ENCODE measurements around the gene RIPK4.
"Not testable (repeated sequence)": the region's sequence is repeated elsewhere in the genome, so short reads cannot be mapped to it uniquely, and the experiment has no call there.

RIPK4 gene

DNA sequence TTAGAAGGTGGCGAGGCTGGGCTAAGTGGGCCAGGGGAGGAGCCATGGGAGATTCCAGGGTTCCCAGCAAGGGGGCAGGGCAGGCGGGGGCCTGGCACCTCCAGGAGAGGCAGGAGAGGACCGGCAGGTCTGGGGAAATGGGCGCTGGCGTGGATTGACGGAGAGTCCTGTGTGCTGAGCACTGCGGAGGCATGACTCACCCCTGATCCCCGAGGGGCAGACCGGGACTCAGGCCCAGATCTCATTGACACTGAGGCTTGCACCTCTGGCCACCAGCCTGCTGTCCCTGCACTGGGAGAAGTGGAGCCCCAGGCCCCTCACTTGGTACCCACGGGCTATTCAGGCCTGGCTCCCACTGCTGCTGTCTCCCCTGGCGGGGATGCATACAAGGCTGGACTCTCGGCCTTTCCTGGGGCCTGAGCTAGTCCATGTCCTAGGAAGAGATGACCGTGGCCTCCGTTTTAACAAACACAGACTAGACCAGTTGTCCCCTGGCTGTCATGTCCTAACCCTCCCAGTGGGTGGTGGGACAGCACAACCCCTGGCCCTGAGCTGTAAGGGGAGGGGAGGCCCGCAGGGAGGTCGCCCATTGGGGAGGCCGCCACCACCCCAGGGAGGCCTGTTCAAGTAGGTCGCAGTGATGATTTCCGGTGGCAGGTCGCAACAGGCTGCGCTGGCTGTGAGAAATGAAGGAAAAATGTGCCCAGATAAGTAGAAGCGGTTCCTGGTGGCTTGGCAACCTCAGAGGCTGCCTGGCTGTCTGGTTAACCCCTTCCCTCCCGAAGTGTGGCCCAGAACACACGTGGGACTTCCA lies 39.7 kb downstream of the RIPK4 start:
- H3K4me3 Mint-ChIP-seq = no peak overlapping the region
- H3K9me3 Mint-ChIP-seq = peaks cover 0 to 10% of the 10 kb centered on the region in 2 donors
- no peak for ATAC-seq
- no peak for DNase-seq
- H3K27me3 Mint-ChIP-seq = peaks cover 76% of the 10 kb centered on the region
- peak overlapping the region in 1 of 2 donors; percentile 7 for H3K27ac Mint-ChIP-seq
- peaks cover 10% of the 10 kb centered on the region for H3K4me1 Mint-ChIP-seq

DNA sequence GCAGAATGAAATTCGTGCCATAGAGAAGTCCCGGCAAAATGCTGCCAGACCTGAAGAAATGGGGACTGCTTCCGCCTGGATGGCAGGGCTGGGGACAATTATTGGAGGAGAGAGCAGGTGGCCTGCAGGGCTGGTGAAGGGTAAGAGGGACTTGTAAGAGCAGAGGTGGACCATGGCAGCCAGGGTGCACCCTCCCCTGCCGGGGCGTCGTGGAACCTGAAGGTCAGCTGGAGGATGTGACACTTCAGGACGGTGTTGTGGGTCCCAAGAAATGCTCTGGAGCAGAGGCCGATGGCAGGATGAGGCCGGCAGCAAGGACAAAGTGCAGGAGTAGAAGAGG lies 40.3 kb downstream of the RIPK4 start:
- DNase-seq (no peak), ATAC-seq (no peak)
- Mint-ChIP-seq H3K9me3 (peaks cover 0 to 4% of the 10 kb centered on the region in 2 donors), H3K27me3 (peaks cover 81% of the 10 kb centered on the region), H3K4me1 (peaks cover 10% of the 10 kb centered on the region), H3K27ac (peak overlapping the region in 1 of 2 donors; percentile 19), H3K4me3 (no peak overlapping the region)

DNA sequence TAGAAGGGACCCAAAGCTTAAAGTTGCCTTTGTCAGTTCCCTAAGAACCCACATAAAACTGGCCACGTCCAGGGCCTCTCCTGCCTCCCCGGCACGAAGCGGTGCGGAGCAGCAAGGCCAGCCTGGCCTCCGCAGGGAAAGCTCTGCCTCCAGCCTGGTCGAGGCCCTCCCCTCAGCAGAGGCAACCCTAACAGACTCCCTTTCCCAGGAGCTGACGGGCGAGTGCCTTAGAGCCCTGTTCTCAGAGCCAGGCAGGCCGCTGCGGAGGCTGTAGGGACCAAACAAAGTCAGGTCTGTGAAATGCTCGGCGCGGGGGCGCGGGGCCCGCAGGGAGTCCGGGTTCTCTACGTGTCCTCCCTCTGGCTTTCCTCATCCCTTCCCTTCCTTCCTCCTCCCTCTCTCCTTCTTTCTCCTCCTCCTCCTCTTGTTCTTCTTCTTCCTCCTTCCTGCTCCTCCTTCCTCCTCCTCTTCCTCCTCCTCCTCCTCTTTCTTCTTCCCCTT lies 40.7 kb downstream of the RIPK4 start:
- Mint-ChIP-seq H3K27me3 (peaks cover 76% of the 10 kb centered on the region), H3K4me3 (no peak overlapping the region), H3K9me3 (no peaks in the 10 kb centered on the region), H3K4me1 (peaks cover 10% of the 10 kb centered on the region), H3K27ac (no peak overlapping the region)
- ATAC-seq = no peak
- DNase-seq = no peak

DNA sequence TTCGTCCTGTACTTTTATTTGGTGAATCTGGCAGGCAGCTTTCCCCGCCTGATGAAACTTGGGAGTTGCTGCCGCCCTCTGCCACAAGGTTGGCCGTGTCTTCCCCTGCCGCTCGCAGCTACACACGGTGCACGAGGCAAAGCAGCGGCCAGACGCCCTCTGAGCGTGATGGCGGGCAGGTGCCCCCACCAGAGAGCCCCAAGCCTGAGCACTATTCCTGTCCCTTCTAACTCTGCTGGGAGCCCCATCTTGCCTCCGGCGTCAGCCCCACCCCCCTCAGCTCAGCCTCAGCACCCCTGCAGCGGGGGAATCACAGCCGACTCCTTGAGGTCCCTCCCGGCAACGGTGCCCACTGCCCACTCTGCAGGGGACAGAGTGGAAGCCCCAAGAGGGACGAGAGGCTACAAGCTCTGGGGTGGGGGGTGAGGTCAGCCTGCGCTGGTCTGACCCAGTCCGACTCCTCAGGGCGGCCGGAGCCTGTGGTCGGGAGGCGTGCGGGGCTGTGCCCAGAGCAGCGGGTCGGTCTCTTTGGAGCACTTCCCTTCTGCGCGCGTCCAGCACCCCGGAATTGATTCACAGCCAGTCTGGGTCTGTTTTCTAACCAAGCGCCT lies 41.3 kb downstream of the RIPK4 start:
- Mint-ChIP-seq H3K9me3 (no peaks in the 10 kb centered on the region), H3K4me3 (peak overlapping the region; percentile 22 to 64), H3K27me3 (peaks cover 71% of the 10 kb centered on the region), H3K4me1 (peaks cover 10% of the 10 kb centered on the region), H3K27ac (no peak overlapping the region)
- DNase-seq (no peak), ATAC-seq (peak; percentile 35)

DNA sequence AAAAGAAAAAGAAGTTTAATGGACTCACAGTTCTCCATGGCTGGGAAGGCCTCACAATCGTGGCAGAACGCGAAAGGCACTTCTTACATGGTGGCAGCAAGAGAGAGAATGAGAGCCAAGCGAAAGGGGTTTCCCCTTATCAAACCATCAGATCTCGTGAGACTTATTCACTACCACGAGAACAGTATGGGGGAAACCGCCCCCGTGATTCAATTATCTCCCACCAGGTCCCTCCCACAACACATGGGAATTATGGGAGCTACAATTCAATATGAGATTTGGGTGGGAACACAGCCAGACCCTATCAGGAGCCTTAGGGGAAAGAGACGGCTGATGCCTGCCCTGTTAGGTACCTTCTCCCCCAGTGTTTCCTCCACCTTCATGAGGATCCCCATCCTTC lies 43.0 kb downstream of the RIPK4 start:
- H3K4me1 Mint-ChIP-seq, H3K27ac Mint-ChIP-seq, ATAC-seq, DNase-seq, H3K4me3 Mint-ChIP-seq, H3K9me3 Mint-ChIP-seq: not testable (repeated sequence)
- peaks cover 71% of the 10 kb centered on the region for H3K27me3 Mint-ChIP-seq

DNA sequence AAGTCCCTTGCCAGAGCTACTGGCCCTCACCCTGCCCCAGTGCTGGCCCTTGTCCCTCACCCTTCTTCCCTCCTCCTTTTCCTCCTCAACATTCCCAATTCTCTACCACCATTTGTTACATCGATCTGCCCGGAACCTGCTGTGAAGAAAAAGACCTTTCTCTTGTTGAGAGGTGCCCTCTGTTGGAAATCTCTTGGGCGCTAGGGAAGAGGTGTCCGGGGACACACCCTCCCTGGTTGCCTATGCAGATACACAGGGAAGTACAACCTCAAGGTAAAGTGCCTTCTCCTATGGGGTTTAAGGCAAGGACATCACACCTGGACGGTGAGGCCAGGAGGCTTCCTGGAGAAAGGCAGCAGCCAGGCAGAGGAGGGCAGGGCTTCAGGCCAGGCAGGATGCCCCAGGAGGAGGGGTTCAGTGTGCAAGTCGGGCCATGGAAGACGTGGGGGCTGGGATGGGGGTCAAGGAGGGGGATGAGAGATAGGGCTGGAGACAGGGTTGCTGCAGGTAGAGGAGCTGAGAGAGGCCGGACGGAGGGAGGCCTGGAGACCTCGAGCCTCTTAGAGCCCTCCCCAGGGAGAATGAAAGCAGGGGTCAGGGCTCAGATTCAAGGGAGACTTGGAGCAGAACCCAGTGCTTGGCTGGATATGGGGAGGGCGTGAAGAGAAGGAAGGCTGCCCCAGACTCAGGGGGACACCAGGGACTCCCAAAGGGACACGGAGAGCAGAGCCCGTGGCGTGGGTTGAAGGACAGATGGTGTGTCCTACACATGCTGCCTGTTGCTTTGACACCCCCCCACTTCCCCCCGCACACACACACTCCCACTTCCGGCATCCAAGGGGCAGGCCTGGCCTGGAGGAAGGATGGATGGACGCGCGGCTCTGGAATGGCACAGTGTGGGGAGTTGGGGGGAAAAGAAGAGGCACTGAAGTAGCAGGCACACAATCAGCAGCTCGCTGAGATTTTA lies 44.5 kb downstream of the RIPK4 start:
- Mint-ChIP-seq H3K27me3 (peaks cover 56% of the 10 kb centered on the region), H3K27ac (peak overlapping the region in 1 of 2 donors; percentile 30), H3K4me1 (peaks cover 17% of the 10 kb centered on the region), H3K4me3 (no peak overlapping the region), H3K9me3 (no peaks in the 10 kb centered on the region)
- ATAC-seq = no peak
- DNase-seq = no peak

DNA sequence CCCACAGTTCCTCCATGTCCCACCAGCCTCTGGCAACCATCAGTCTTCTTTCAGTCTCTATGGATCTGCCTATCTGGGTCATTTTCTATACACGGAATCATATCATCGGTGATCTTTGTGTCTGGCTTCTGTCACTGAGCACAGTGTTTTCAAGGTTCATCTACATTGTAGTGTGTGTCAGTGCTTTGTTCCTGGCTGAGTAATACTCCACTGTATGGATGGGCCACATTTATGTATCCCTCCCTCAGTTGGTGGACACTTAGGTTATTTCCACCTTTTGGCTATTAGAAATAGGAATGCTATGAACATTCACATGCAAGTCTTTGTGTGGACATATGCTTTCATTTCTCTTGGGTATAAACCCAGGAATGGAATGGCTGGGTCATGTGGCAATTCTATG lies 46.6 kb downstream of the RIPK4 start:
- Mint-ChIP-seq H3K4me1 (peaks cover 16% of the 10 kb centered on the region), H3K27me3 (peaks cover 48% of the 10 kb centered on the region), H3K4me3 (no peak overlapping the region), H3K9me3 (no peaks in the 10 kb centered on the region), H3K27ac (no peak overlapping the region)
- DNase-seq (no peak), ATAC-seq (no peak)

DNA sequence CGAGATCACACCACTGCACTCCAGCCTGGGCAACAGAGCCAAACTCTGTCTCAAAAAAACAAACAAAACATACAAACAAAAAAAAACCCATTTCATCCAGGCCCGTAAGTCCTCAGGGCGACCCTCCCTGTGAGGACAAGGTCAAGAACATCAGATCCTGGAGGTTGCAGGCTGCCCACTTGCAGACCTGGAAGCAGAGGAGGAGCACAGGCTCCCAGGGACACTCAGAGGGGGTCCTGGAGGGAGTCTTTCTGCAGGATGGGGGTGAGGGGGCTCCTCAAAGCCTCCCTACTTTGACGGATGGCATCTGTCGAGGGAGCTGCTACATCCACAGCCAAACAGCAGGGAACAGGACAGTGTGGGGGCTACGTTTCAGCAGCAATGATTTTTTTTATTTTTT lies 47.2 kb downstream of the RIPK4 start:
- Mint-ChIP-seq H3K4me1 (peaks cover 14% of the 10 kb centered on the region), H3K9me3 (no peaks in the 10 kb centered on the region), H3K27ac (no peak overlapping the region), H3K27me3 (peaks cover 49% of the 10 kb centered on the region), H3K4me3 (no peak overlapping the region)
- DNase-seq (no peak), ATAC-seq (no peak)

DNA sequence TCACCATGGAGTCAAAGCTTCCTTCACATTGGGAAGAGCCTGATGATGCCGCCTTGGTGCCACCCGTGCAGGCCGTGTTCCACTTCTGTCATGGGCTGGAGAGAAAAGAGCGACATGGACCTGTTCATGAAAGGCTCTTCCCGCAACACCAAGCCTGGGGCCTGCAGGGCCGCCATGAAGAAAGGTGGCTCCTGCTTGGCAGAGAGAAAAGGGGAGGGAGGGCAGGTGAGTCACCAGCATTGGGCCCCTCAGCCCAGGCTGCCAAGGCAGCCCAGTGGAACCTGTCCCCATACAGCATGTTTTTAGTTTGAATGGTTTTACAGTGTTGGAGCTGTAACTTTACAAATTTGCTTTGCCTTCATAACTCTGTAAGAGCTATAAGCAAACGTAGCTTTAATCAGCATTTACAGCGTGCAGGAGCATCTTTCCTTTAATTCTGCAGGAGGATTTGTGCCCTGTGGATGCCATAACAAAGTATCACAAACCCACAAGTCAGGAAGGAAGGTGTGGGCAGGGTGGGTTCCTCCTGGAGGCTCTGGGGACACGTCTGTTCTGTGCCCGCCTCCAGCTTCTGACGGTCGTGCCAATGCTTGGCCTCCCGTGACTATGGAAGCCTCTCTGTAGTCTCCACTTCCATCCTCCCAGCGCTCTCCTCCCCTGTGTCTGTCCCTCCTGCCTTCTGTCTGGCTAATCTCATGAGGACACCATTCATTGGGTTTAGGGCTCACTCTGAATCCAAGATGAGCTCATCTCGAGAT lies 49.1 kb downstream of the RIPK4 start:
- ATAC-seq = no peak

DNA sequence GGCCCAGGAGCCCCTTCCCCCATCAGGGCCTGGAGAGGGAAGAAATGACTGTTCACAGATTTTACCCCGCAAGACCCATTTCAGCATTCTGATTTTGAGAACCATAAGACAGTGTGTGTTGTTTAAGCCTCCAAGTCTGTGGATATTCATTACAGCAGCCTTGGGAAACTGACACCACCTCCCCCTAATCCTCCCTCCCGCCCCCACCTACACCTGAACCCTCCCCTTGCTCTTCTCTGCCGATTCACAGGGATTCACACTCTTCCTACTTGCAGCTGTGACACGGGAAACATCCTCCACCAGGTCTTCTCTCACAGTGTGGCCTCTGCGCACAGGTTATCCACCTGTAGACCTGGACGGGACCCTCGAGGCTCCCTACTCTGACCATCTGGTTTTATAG lies 50.1 kb downstream of the RIPK4 start:
- Mint-ChIP-seq H3K27me3 (peaks cover 49% of the 10 kb centered on the region), H3K4me3 (no peak overlapping the region), H3K27ac (peak overlapping the region in 1 of 2 donors; percentile 13), H3K4me1 (peaks cover 14% of the 10 kb centered on the region), H3K9me3 (no peaks in the 10 kb centered on the region)
- DNase-seq (no peak), ATAC-seq (no peak)

More for the DNA sequence above, 49.1 kb downstream of the RIPK4 start:
- DNase-seq = no peak
- peaks cover 14% of the 10 kb centered on the region for H3K4me1 Mint-ChIP-seq
- no peaks in the 10 kb centered on the region for H3K9me3 Mint-ChIP-seq
- H3K27me3 Mint-ChIP-seq = peaks cover 49% of the 10 kb centered on the region
- H3K27ac Mint-ChIP-seq = no peak overlapping the region
- no peak overlapping the region for H3K4me3 Mint-ChIP-seq

DNA sequence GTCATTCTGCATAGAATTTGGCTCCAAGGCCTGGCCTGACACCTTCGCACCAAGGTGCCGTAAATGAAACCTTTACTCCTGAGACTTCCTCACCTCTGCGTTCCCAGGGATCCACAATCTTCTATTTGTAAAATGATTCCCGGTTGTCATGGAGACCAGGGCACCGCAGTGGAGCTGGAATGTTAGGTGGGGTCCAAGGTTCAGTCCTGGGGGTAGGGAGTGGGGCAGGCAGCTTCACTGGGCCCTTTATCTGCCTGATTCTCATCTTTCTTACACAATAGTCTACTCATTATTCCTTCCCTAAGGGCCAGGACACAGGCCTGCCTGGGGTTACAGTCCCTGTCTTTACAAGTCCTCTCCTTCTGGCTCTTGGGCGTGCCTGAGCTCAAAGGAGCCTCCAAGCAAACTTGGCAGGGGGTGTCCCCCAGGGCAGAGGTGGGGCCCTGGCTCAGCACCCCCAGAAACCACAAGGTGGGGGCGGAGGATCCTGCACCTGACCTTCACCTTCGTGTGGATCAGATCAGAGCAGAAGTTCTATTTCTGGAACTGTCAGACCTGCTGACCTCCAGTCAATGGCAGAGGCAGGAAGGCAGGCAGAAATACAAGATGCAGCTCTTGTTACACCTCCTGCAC lies 51.1 kb downstream of the RIPK4 start:
- H3K9me3 Mint-ChIP-seq = no peaks in the 10 kb centered on the region
- H3K4me3 Mint-ChIP-seq = no peak overlapping the region
- peaks cover 58% of the 10 kb centered on the region for H3K27me3 Mint-ChIP-seq
- H3K27ac Mint-ChIP-seq = no peak overlapping the region
- peaks cover 14% of the 10 kb centered on the region for H3K4me1 Mint-ChIP-seq
- DNase-seq (no peak), ATAC-seq (no peak)

DNA sequence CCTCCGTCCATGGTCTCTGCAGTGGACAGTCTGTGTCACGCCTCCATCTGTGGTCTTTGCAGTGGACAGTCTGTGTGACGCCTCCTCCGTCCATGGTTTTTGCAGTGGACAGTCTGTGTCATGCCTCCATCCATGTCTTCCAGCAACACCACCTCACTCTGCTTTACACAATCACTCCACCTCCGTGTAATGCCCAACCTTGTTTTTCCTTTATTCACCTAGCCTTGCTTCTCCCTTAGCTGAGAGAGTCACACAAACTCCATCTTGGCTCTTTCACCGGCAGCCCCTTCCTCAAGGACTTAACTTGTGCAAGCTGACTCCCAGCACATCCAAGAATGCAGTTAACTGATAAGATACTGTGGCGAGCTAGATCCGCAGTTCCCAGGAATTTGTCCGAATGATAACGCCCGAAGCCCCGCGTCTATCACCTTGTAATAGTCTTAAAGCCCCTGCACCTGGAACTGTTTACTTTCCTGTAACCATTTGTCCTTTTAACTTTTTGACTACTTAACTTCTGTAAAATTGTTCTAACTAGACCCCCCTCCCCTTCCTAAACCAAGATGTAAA lies 52.5 kb downstream of the RIPK4 start:
- Mint-ChIP-seq H3K4me1 (peaks cover 14% of the 10 kb centered on the region), H3K27me3 (peaks cover 64% of the 10 kb centered on the region)
- not testable (repeated sequence) for H3K4me3 Mint-ChIP-seq, H3K27ac Mint-ChIP-seq, ATAC-seq, H3K9me3 Mint-ChIP-seq, DNase-seq

DNA sequence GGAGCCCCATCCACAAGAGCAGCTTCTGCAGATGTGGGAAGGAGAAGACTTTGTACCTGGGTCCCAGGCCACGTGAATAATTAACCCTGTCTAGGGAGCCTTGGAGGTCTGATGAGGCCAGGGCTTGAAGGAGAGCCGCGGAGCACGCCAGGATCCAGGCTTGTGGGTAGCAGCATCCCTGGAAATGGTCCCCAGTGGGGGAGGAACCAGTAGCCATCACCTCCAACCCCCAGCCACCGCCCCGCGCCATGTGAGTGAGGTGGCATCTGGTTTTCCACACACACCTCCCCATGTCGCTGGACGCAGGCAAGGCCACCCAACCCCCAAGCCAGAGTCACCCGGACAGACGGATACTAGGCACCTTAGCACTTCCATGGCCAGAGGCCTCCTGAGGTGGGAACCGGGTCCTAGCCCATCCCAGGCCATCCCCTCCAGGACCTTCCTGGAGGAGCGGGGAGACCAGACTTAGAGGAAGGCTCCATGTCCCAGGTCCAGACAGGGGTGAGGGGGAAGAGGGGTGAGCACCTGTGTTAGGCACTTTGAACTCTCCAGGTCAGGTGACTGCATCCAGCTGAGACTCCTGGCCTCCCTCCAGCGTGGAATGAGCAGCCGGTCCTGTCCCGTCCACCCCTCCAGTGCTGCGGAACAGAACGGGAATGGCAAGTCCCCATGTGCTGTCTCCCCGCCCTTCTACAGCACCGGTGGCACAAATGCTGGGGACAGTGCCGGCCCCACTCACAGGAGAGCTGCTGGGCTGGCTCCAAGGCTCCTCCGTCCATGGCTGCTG lies 53.2 kb downstream of the RIPK4 start:
- H3K27me3 Mint-ChIP-seq = peaks cover 70% of the 10 kb centered on the region
- no peak for ATAC-seq
- H3K9me3 Mint-ChIP-seq = no peaks in the 10 kb centered on the region

DNA sequence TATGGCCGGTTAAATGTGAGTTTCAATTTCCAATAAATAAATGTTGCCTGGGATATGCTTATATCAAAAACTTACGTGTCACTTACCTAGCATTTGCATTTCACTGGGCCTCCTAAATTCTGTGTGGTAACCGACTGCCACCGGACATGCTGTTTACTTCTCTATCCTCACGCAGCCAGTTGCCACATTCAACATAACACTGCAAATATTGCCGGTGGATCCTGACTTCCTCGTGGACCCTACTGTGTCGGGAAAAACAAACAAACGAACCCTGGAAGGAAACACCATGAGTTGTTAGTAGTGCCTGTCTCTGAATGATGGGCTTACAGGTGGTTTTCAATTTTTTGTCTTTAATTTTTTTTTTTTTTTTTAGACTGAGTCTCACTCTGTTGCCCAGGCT lies 54.1 kb downstream of the RIPK4 start:
- Mint-ChIP-seq H3K4me3 (no peak overlapping the region), H3K4me1 (peaks cover 8% of the 10 kb centered on the region), H3K27ac (no peak overlapping the region), H3K27me3 (peaks cover 70% of the 10 kb centered on the region), H3K9me3 (peaks cover 0 to under 1% of the 10 kb centered on the region in 2 donors)
- DNase-seq (no peak), ATAC-seq (no peak)

More for the DNA sequence above, 53.2 kb downstream of the RIPK4 start:
- Mint-ChIP-seq H3K4me1 (peaks cover 14% of the 10 kb centered on the region), H3K27ac (no peak overlapping the region), H3K4me3 (no peak overlapping the region)
- DNase-seq = no peak

Data from stimulated activated naive CD8-positive, alpha-beta T cell treated with anti-CD3 and anti-CD28 coated beads, Interleukin-15, amount 100 ng/mL, for 72 hours (primary cell).